GM23338 (cell line): ENCODE results near the gene GMPPB.

Experiments used
- CTCF ChIP-seq, 2 experiments: fragments of 200-600 bp in 1 of 2; sonication (generic) in 1 of 2; conservative IDR thresholded peaks; 2 replicates each; pipeline versions ENCODE4 v1.5.1 to v1.6.1; 2016 to 2017; ENCODE audit warnings: antibody characterized with exemption in 2 of 2, low read depth in 2 of 2, mild to moderate bottlenecking in 2 of 2, moderate library complexity in 1 of 2
- EZH2phosphoT487 ChIP-seq: fragments of 200-600 bp; sonication (generic); IDR thresholded peaks from one replicate; pipeline ENCODE4 v1.8.1; 2018; ENCODE audit warnings: antibody characterized with exemption; ENCODE audit not compliant: unreplicated experiment
- POLR2AphosphoS5 ChIP-seq: IDR thresholded peaks from 2 replicates; pipeline ENCODE4 v1.6.1; 2016; ENCODE audit warnings: antibody characterized with exemption, low read depth

DNA sequence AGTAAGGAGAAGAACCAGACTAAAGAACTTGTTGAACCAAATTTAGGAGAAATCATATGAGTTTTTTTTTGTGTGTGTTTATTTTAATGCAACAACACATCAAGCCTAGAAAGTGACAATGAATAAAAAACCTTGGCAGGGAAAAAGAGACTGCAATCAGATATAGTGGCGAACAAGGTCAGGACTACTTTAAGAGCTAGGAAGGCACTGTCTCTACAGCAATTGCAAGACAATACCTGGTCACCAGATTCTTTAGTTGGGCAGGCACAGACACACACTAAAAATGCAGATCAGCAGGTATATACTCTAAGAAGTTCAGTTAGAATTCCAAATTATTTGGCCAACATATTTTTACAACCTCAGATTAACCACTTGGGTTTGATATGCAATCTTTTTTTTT, 30.8 kb upstream of the GMPPB start:
- TF ChIP-seq CTCF (conservative IDR thresholded peaks at IDR 0.05; ENCODE audit: low read depth in 2 of 2), result no peak
- no peak for TF ChIP-seq EZH2phosphoT487
- no peak for TF ChIP-seq POLR2AphosphoS5
